Measurements from ENCODE around the gene IFITM10.

Gene IFITM10

DNA sequence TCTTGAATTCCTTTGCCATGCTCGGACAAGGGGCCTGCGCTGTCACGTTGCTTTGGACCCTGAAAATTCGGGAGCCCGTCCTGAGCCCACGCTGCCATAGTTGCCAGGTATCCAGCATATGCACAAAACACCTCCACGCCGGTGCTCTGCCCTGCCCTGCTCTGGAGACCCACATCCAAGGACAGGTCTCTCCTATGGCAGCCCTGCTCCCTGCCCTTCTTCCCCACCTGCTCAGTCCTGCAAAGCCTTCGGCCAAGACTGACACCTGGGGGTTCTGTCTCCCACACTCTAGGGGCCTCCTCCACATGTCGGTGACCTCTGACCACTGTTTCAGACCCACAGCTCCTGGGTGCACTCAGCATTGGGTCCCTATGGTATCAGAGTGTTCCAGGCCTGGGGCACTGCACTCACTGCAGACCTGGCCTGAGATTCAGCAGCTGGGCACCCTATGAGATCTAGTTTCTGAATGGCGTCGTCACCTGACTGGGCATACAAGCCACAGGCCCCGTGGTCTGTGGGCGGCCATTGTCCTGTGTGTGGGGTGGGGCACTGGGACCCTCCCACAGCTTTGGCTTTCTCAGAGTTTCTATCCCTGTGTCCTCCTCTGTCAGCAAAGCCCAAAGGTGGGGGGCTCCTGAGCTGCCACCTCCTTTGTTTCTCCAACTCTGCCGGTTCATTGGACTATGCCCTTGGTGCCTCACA, 55.4 kb downstream of the IFITM10 start:
- ChIA-PET CTCF (interaction anchor here (0.6 to 5.1 kb wide), 5 partner anchors 42 to 295 kb away, joined by 3 to 77 read pairs (median 10); partner anchors contain the start of gene SYT8), POLR2A (no interaction called here)

DNA sequence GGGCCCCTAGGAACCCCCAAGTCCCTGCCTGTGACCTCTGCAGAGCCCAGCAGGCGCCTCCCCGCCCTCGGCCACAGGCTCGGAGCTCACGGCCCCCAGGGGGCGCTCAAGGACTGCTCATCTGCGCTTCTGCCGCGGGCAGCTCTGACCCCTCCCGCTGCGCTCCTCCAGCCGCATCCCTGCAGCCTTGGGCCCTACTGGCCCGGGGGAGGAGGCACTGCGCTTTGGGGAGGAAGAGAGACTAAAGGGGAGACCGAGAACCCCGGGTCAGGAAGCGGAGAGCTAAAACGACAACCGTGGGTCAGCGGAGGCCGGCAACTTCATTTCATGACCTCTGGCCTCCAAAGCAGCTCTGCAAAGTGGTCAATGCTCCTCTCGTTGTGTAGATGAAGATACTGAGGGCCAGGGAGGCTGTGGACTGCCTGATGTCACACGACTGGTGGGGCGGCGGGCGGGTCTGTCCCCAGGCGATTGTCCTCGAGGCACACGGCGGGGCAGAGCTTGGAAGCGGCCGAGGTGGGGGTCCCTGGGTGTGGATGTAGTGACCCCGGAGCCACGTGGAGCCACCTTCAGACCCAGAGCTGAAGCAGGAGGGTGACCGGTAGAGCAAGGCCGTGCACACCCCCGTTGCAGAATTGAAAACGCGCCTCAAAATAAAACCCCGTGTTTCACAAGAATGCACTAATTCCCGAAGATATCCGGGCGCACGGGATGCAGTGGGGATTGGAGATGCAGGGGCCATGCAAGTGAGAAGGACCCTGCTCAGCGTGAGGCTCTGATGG, 56.1 kb downstream of the IFITM10 start:
- TF ChIP-seq SP1 (IDR thresholded peaks at IDR 0.05) (no peak), FOXK2 (IDR thresholded peaks at IDR 0.05) (no peak), BHLHE40 (IDR thresholded peaks at IDR 0.05; ENCODE audit: borderline replicate concordance) (no peak), LEF1 (IDR thresholded peaks at IDR 0.05; ENCODE audit: borderline replicate concordance) (no peak), HDGF (IDR thresholded peaks at IDR 0.05; ENCODE audit: borderline replicate concordance) (no peak), ZNF384 (IDR thresholded peaks at IDR 0.05) (no peak), FOXA1 (IDR thresholded peaks at IDR 0.05) (no peak), NFRKB (IDR thresholded peaks at IDR 0.05) (no peak), CTBP1 (IDR thresholded peaks at IDR 0.05; ENCODE audit: borderline replicate concordance) (no peak), ARNT (IDR thresholded peaks at IDR 0.05) (no peak), TARDBP (IDR thresholded peaks at IDR 0.05) (no peak), L3MBTL2 (conservative IDR thresholded peaks at IDR 0.05) (no peak), SUZ12 (IDR thresholded peaks at IDR 0.05) (no peak), FOXM1 (IDR thresholded peaks at IDR 0.05; ENCODE audit: borderline replicate concordance) (no peak; the same call in 1 of the 2 replicates), ELF4 (IDR thresholded peaks at IDR 0.05) (no peak)
- TF ChIP-seq, protein P1, sequence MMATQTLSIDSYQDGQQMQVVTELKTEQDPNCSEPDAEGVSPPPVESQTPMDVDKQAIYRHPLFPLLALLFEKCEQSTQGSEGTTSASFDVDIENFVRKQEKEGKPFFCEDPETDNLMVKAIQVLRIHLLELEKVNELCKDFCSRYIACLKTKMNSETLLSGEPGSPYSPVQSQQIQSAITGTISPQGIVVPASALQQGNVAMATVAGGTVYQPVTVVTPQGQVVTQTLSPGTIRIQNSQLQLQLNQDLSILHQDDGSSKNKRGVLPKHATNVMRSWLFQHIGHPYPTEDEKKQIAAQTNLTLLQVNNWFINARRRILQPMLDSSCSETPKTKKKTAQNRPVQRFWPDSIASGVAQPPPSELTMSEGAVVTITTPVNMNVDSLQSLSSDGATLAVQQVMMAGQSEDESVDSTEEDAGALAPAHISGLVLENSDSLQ (IDR thresholded peaks at IDR 0.05), result no peak
- ChIA-PET CTCF (interaction anchor here (0.6 to 5.1 kb wide), 16 partner anchors 14 to 462 kb away, joined by 3 to 77 read pairs (median 4); partner anchors contain the start of gene SYT8), POLR2A (interaction anchor here (0.6 to 2.1 kb wide), 5 partner anchors 14 to 683 kb away, joined by 3 to 30 read pairs (median 4); partner anchors contain the start of genes CD81 and SYT8)
- DNase-seq (ENCODE audit: extremely low spot score), result peak; percentile 92

More for the DNA sequence above, 55.4 kb downstream of the IFITM10 start:
- TF ChIP-seq FOXM1 (IDR thresholded peaks at IDR 0.05; ENCODE audit: borderline replicate concordance), result no peak
- TF ChIP-seq ARNT (IDR thresholded peaks at IDR 0.05), result no peak
- TF ChIP-seq ZNF384 (IDR thresholded peaks at IDR 0.05), result no peak
- TF ChIP-seq BHLHE40 (IDR thresholded peaks at IDR 0.05; ENCODE audit: borderline replicate concordance), result no peak
- TF ChIP-seq SUZ12 (IDR thresholded peaks at IDR 0.05), result no peak
- no peak for TF ChIP-seq NFRKB (IDR thresholded peaks at IDR 0.05)
- TF ChIP-seq FOXK2 (IDR thresholded peaks at IDR 0.05), result no peak
- TF ChIP-seq, protein P1 (IDR thresholded peaks at IDR 0.05), result no peak
- no peak for TF ChIP-seq TARDBP (IDR thresholded peaks at IDR 0.05)
- TF ChIP-seq ELF4 (IDR thresholded peaks at IDR 0.05), result no peak
- no peak for TF ChIP-seq L3MBTL2 (conservative IDR thresholded peaks at IDR 0.05)
- no peak for TF ChIP-seq SP1 (IDR thresholded peaks at IDR 0.05)
- no peak for TF ChIP-seq CTBP1 (IDR thresholded peaks at IDR 0.05; ENCODE audit: borderline replicate concordance)
- no peak for DNase-seq (ENCODE audit: extremely low spot score)

DNA sequence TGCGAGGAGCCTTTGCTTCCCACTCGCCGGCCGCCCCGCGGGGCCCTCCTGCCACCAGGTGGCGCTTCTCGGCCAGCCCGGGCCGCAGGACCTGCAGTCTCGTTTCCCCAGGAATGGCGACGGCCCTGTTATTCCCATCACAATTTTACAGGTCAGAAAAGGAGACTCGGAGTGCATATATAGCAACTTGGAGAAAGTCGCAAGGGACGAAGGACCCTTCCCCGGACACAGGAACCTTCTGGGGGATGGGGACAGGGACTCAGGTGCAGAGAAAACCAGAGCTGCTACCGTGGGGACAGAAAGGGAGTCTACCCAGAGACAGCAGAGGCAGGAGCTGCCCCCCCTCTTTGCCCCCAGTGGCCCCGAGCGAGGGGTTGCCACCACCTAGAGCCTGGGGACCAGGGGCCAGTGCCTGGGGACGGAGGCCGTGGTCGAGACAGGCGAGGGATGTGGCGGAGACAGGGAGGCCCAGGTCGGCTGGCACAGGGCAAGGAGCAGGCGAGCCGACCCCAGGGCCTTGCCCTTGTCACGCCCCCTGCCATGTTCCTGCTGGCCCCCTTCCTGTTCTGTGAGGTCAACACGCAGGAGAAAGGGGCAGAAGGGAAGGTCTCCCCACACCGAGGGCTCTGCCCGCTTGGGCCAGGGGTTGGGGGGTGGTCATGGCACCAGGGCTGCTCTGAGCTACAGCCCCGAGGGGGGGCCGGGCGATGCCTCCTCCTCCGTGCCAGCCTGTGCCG, 56.9 kb downstream of the IFITM10 start:
- no peak for TF ChIP-seq LEF1 (IDR thresholded peaks at IDR 0.05; ENCODE audit: borderline replicate concordance)
- TF ChIP-seq L3MBTL2 (conservative IDR thresholded peaks at IDR 0.05), result peak; percentile 30; the same call in 1 of the 2 replicates
- peak; percentile 94 for DNase-seq (ENCODE audit: extremely low spot score)
- CTCF ChIA-PET, result interaction anchor here (0.6 to 5.1 kb wide), 17 partner anchors 14 to 463 kb away, joined by 3 to 77 read pairs (median 3); partner anchors contain the start of gene SYT8
- POLR2A ChIA-PET, result interaction anchor here (0.9 to 2.1 kb wide), 3 partner anchors 13 to 140 kb away, joined by 3 to 30 read pairs (median 4); partner anchors contain the start of gene SYT8

DNA sequence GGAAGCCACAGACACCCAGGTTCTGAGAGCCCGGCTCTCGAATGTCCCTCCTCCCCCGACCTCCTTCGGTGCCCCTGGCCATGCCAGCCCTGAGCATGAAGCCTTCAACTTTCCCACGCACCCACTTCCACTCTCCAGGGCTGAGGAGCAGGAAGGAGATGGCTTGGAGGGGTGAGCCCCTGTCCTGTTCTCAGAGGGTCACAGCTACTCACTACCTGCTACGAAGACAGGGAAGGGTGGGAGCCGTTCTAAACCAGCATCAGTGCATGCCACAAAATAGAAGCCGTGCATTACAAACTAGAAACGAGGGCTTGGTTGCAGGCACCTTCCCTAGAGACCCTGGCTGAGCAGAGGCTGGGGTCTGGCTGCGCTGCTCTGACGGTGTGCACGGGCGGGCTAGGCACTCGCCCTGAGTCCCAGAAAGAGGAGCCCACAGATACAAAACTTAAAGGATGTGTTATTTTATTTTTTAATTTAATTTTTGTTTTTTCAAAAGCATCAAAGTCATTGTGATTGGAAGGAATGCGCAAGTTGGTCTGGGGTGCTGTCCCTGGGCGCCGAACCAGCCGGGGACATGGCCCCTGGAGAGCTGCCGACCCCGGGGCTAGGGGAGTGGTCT, 57.6 kb downstream of the IFITM10 start:
- ChIA-PET POLR2A (interaction anchor here (0.5 to 2.1 kb wide), 4 partner anchors 13 to 141 kb away, joined by 3 to 30 read pairs (median 4); partner anchors contain the start of gene SYT8), CTCF (interaction anchor here (0.7 to 5.1 kb wide), 9 partner anchors 40 to 463 kb away, joined by 3 to 77 read pairs (median 5); partner anchors contain the start of gene SYT8)
- DNase-seq (ENCODE audit: extremely low spot score), result no peak
- TF ChIP-seq, protein P1 (IDR thresholded peaks at IDR 0.05), result no peak
- TF ChIP-seq SP1 (IDR thresholded peaks at IDR 0.05) (no peak), ELF4 (IDR thresholded peaks at IDR 0.05) (no peak), HDGF (IDR thresholded peaks at IDR 0.05; ENCODE audit: borderline replicate concordance) (no peak), FOXA1 (IDR thresholded peaks at IDR 0.05) (no peak), NFRKB (IDR thresholded peaks at IDR 0.05) (no peak), ZNF384 (IDR thresholded peaks at IDR 0.05) (no peak), L3MBTL2 (conservative IDR thresholded peaks at IDR 0.05) (no peak), SUZ12 (IDR thresholded peaks at IDR 0.05) (no peak), TARDBP (IDR thresholded peaks at IDR 0.05) (no peak), FOXM1 (IDR thresholded peaks at IDR 0.05; ENCODE audit: borderline replicate concordance) (no peak), FOXK2 (IDR thresholded peaks at IDR 0.05) (no peak)

Data from HEK293T (cell line).